SJSA1 (cell line): Measurements from ENCODE around the gene ABCG1. TPM values are rescaled to one million over a fixed set of nuclear protein-coding genes. Genes with fewer than 3 reads are reported as not detected.
A peak's percentile ranks its signal among the peaks of the same experiment; 100 is the strongest.

Source experiments
- DNase-seq, 2 experiments: peaks; one replicate each; pipeline ENCODE4 v3.0.0-alpha.2; 2015 to 2020; ENCODE audit warnings: low spot score in 2 of 2, low read depth in 1 of 2
- H3K27ac ChIP-seq: fragments of 250-450 bp; sonication (Bioruptor Pico); 2 replicates; pipeline ENCODE4 v1.5.1; 2020; ENCODE audit warnings: mild to moderate bottlenecking, moderate library complexity
- H3K27me3 ChIP-seq: fragments of 250-450 bp; sonication (Bioruptor Pico); replicated peaks from 2 replicates; pipeline ENCODE4 v1.5.1; 2020; ENCODE audit warnings: mild to moderate bottlenecking, moderate library complexity
- H3K36me3 ChIP-seq: fragments of 250-450 bp; sonication (Bioruptor Pico); 2 replicates; pipeline ENCODE4 v1.5.1; 2020; ENCODE audit warnings: mild to moderate bottlenecking
- H3K4me1 ChIP-seq: fragments of 250-450 bp; sonication (Bioruptor Pico); replicated peaks from 2 replicates; pipeline ENCODE4 v1.6.1; 2021; ENCODE audit warnings: mild to moderate bottlenecking
- H3K4me3 ChIP-seq: fragments of 250-450 bp; sonication (Bioruptor Pico); 2 replicates; pipeline ENCODE4 v1.5.1; 2020; ENCODE audit warnings: mild to moderate bottlenecking
- H3K9me3 ChIP-seq: fragments of 250-450 bp; sonication (Bioruptor Pico); replicated peaks from 2 replicates; pipeline ENCODE4 v1.5.1; 2020; ENCODE audit warnings: mild to moderate bottlenecking
- total RNA-seq: library from RNA; depleted of rRNA; stranded (reverse); fragments of >200 nt; shearing (Covaris generic); gene quantifications from 2 replicates; pipeline ENCODE4 v1.2.3, GENCODE V29; 2014

The ABCG1 gene
- total RNA-seq, 1 experiment from 2014 or later = 11.5 TPM

DNA sequence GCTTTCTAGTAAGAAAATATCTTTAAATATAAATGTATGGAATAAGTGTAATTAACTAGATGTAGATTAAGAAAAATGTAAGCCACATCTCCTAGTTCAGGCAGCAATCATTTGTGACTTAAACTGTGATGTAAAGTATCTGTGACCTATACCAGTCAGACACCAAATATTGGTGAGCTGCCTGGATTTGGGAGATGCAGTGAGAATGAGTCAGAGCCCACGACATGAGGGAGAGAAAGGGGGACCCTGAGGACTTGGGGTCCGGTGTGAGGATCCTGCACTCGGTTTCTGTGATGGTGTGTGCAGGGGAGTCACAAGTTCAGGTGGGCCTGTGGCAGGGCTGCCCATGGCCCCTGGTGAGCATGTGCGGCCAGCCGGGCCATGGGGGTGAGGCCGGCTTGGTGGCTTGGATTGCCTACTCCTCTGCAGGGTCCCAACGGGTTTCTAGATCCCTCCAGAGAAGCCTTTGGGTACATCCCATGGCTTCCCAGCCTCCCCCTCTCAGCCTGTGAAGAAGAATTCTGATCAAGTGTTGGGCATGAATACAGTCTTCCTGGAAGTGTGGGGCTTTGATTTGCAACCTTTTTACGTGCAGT lies 19.0 kb upstream of the ABCG1 start:
- Histone ChIP-seq H3K9me3 (no peaks in the 10 kb centered on the region), H3K4me1 (peaks cover 17% of the 10 kb centered on the region), H3K27me3 (no peaks in the 10 kb centered on the region; the same call in 1 of the 2 replicates), H3K27ac (peak overlapping the region; percentile 18), H3K36me3 (no peaks in the 10 kb centered on the region), H3K4me3 (no peak overlapping the region)
- DNase-seq = peak in 1 of 2 experiments; percentile 24

- peak in 1 of 2 experiments; percentile 23 for DNase-seq
- no peaks in the 10 kb centered on the region for H3K36me3 ChIP-seq
- H3K4me3 ChIP-seq = no peak overlapping the region
Measured at GRCh38 chr21:42200906-42201614, 17.9 kb upstream of the ABCG1 start.

GRCh38 chr21:42201615-42202161 lies 17.3 kb upstream of the ABCG1 start:
- Histone ChIP-seq H3K36me3 (no peaks in the 10 kb centered on the region), H3K27ac (no peak overlapping the region), H3K27me3 (no peaks in the 10 kb centered on the region; the same call in 1 of the 2 replicates), H3K4me3 (no peak overlapping the region), H3K4me1 (peaks cover 17% of the 10 kb centered on the region), H3K9me3 (no peaks in the 10 kb centered on the region)
- peak in 1 of 2 experiments; percentile 36 for DNase-seq

More at GRCh38 chr21:42200906-42201614, 17.9 kb upstream of the ABCG1 start:
- Histone ChIP-seq H3K9me3 (no peaks in the 10 kb centered on the region), H3K27me3 (no peaks in the 10 kb centered on the region; the same call in 1 of the 2 replicates), H3K4me1 (peaks cover 17% of the 10 kb centered on the region), H3K27ac (no peak overlapping the region)

GRCh38 chr21:42202321-42202720 lies 16.6 kb upstream of the ABCG1 start:
- H3K4me3 ChIP-seq = no peak overlapping the region
- H3K9me3 ChIP-seq = no peaks in the 10 kb centered on the region
- peaks cover 17% of the 10 kb centered on the region for H3K4me1 ChIP-seq
- H3K27ac ChIP-seq = no peak overlapping the region
- peak in 1 of 2 experiments; percentile 20 for DNase-seq
- H3K27me3 ChIP-seq = no peaks in the 10 kb centered on the region; the same call in 1 of the 2 replicates
- H3K36me3 ChIP-seq = no peaks in the 10 kb centered on the region

DNA sequence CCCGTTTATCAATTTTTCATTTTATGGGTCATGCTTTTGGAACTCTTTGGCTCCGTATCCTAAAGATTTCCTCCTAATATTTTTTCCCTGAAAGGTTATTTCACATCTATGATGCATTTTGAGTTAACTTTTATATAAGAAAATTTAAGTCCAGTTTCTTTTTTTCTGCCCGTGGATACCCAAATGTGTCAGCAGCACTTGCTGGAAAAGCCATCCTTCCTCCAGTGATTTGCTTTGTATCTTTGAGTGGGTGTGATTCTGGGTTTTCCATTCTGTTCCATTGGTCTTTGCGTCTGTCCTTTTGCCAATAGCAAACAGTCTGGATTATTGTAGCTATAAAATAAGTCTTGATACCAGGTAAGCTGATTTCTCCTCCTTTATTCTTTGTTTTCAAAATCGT lies 15.6 kb upstream of the ABCG1 start:
- Histone ChIP-seq H3K27ac (no peak overlapping the region), H3K27me3 (no peaks in the 10 kb centered on the region; the same call in 1 of the 2 replicates), H3K9me3 (no peaks in the 10 kb centered on the region), H3K36me3 (no peaks in the 10 kb centered on the region), H3K4me3 (no peak overlapping the region), H3K4me1 (peaks cover 26% of the 10 kb centered on the region)
- no peak for DNase-seq

DNA sequence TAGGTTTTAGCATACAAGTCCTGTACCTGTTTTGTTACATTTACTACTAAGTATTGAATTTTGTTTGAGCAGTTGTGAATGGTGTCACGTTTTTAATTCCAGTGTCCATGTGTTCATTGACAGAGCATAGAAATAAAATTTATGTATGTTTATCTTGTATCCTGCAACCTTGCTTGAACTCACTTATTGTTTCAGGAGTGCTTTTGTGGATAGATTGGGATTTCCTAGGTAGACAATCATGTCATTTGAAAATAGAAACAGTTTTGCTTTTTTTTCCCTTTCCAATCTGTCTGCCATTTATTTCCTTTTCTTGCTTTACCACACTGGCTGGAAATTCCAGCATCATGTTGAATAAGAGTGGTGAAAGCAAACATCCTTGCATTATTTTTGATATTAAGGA lies 15.0 kb upstream of the ABCG1 start:
- Histone ChIP-seq H3K4me1 (peaks cover 25% of the 10 kb centered on the region), H3K4me3 (no peak overlapping the region)

GRCh38 chr21:42207426-42207825 lies 11.5 kb upstream of the ABCG1 start:
- DNase-seq = no peak
- H3K4me3 ChIP-seq = no peak overlapping the region
- no peak overlapping the region for H3K27ac ChIP-seq
- H3K4me1 ChIP-seq = peaks cover 20% of the 10 kb centered on the region
- H3K9me3 ChIP-seq = no peaks in the 10 kb centered on the region
- no peaks in the 10 kb centered on the region for H3K36me3 ChIP-seq
- no peaks in the 10 kb centered on the region; the same call in 1 of the 2 replicates for H3K27me3 ChIP-seq

More for the DNA sequence above, 15.0 kb upstream of the ABCG1 start:
- H3K36me3 ChIP-seq = no peaks in the 10 kb centered on the region
- no peak overlapping the region for H3K27ac ChIP-seq
- DNase-seq = no peak
- H3K9me3 ChIP-seq = no peaks in the 10 kb centered on the region
- no peaks in the 10 kb centered on the region; the same call in 1 of the 2 replicates for H3K27me3 ChIP-seq

- H3K4me3 ChIP-seq = no peak overlapping the region
- H3K27ac ChIP-seq = no peak overlapping the region
- no peaks in the 10 kb centered on the region; the same call in 1 of the 2 replicates for H3K27me3 ChIP-seq
- no peaks in the 10 kb centered on the region for H3K36me3 ChIP-seq
- H3K9me3 ChIP-seq = no peaks in the 10 kb centered on the region
- peaks cover 20% of the 10 kb centered on the region for H3K4me1 ChIP-seq
- no peak for DNase-seq
Measured at GRCh38 chr21:42208036-42208435, 10.9 kb upstream of the ABCG1 start.

DNA sequence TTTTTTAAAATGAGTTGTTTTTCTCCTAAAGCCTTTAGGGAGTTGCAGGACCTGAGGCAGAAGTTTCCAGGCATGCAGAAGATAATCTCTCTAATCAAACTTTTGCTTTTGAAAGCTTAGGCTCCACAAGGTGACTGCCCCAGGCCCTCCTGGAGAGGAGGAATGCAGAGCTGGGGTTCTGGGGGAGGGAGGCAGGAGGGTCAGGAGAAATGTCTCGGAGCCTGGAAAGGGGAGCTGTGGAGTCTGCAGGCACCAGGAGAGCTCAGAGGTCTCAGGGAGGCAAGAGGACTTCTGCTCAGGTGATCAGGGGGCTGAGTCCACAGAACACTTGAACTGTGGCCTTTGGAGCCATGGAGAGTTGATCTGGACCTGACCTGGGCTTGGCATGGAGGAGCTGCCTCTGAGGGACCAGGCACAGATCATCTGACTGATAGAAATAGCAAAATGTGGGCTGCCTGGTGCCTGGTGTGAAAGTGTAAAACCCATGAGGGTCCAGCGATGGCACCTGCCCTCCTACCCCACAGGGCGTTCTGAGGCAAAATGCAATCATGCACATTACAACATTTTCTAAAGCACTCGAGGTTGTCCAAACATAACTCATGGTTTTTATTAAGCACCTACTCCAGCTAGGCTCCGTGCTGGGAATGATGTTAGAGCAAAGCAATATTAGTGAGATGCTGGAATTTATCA lies 10.0 kb upstream of the ABCG1 start:
- no peak for DNase-seq
- H3K9me3 ChIP-seq = no peaks in the 10 kb centered on the region
- H3K36me3 ChIP-seq = no peaks in the 10 kb centered on the region
- H3K4me1 ChIP-seq = peaks cover 20% of the 10 kb centered on the region
- no peaks in the 10 kb centered on the region; the same call in 1 of the 2 replicates for H3K27me3 ChIP-seq
- no peak overlapping the region for H3K27ac ChIP-seq
- no peak overlapping the region for H3K4me3 ChIP-seq

DNA sequence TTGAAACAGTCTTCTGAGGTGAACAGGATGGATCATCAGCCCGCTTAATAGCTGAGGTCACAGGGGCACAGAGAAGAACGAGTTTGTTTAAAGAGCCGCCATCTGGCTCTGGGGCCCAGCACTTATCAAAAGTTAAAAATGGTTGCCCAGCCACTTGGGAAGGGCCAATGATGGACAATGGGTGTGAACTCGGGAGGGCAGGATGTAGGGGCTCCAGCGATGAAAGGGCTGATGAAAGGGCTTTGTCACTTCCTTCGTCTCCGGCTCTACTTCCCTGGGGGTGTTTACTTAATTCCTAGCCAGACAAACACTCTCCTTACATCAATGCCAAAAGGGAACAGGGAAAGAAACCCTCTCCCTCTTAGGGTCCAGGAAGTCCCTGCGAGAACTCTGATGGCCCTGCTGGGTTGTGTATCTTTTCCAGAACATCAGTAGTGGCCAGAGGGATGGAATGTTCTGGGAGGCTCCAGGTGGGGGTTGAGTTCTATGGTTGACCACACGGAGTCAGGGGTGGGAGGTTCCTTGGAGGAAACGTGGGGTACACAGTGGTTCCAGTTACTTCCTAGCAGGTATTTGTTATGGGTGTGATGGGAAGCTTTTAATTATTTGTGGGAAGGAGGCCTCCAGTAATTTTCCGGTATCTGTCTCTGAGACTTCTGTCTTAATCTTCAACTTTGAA lies 9.0 kb upstream of the ABCG1 start:
- Histone ChIP-seq H3K36me3 (no peaks in the 10 kb centered on the region), H3K4me3 (no peak overlapping the region)
- DNase-seq = no peak

DNA sequence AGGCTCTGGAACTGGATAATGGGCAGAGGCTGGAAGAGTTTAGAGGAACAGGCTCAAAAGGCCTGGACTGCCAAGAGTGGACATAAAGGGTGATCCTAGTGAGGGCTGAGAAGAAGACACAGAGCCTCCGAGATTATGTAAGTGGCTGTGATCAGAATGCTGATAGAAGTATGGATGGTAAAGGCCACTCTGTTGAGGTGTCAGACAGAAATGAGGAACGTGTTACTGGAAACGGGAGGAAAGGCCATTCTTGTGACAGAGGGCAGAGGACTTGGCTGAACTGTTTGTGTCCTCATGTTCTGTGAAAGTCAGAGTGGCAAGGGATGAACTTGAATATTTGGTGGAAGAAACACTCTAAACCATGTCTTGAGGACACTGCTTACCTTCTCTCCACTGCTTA lies 6.7 kb upstream of the ABCG1 start:
- DNase-seq = no peak
- Histone ChIP-seq H3K9me3 (no peaks in the 10 kb centered on the region), H3K27ac (no peak overlapping the region), H3K4me1 (peaks cover 20% of the 10 kb centered on the region), H3K36me3 (no peaks in the 10 kb centered on the region), H3K27me3 (no peaks in the 10 kb centered on the region), H3K4me3 (no peak overlapping the region)

More for the DNA sequence above, 9.0 kb upstream of the ABCG1 start:
- no peak overlapping the region for H3K27ac ChIP-seq
- H3K9me3 ChIP-seq = no peaks in the 10 kb centered on the region
- no peaks in the 10 kb centered on the region for H3K27me3 ChIP-seq
- peaks cover 20% of the 10 kb centered on the region for H3K4me1 ChIP-seq

GRCh38 chr21:42213082-42213774 lies 5.7 kb upstream of the ABCG1 start:
- no peaks in the 10 kb centered on the region for H3K9me3 ChIP-seq
- H3K27me3 ChIP-seq = no peaks in the 10 kb centered on the region
- H3K36me3 ChIP-seq = no peaks in the 10 kb centered on the region
- peaks cover 13% of the 10 kb centered on the region for H3K4me1 ChIP-seq
- no peak for DNase-seq
- no peak overlapping the region for H3K27ac ChIP-seq
- no peak overlapping the region for H3K4me3 ChIP-seq
